ENCODE data around the gene IFNA17. TPM values are rescaled to one million over a fixed set of nuclear protein-coding genes. Genes with fewer than 3 reads are reported as not detected.
"Not testable (repeated sequence)": the region's sequence is repeated elsewhere in the genome, so short reads cannot be mapped to it uniquely, and the experiment has no call there.

Gene IFNA17
- polyA plus RNA-seq, 1 donor = not detected

GRCh38 chr9:21210782-21211181 lies 17.2 kb downstream of the IFNA17 start:
- DNase-seq (ENCODE audit: low read depth) = not testable (repeated sequence)

DNA sequence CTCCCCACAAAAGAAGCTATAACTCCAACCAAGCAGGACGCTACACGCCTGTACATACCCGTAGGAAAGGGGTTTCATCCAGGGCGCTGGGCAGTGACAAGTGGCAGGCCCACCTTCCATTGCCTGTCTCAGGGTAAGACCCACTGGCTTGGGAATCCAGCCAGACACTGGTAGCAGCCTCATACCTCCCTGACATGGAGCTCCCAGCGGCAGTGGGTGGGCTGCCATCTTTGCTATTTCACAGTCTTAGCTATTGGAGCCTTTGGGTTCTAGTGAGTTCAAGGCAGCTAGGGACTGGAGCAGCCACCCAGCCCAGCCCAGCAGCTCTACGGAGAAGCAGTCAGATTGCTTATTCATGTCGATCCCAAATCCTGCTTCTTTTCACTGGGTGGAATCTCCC lies 17.7 kb downstream of the IFNA17 start:
- DNase-seq (ENCODE audit: low read depth) = no peak

GRCh38 chr9:21207043-21207442 lies 21.0 kb downstream of the IFNA17 start, which contains the start of gene IFNA10:
Gene IFNA10, minus strand, starts transcription at chr9:21207143. Its CDS starts 46 bp downstream, at chr9:21207097.
- not testable (repeated sequence) for DNase-seq (ENCODE audit: low read depth)

- DNase-seq (ENCODE audit: low read depth) = no peak
These were observed 22.8 kb downstream of the IFNA17 start for GRCh38 chr9:21205204-21205603.

DNA sequence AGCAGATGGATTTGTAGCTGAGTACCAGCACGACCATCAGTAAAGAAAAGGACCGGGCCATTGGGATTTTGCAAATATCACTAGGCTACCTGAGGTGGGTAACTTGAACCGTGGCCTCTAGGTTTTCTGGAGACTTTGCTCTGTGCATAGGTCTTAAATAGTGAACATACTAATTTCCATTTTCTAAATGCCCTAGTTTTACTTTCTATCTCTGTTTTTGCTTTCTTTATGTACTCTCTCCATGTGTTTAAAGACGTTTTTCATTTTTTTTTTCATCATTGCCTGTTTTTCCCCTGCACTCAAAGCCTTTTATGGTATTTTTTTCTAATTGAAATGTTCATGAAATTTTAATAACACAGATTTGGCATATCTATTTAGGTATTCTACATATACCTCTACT lies 25.9 kb downstream of the IFNA17 start, which contains the start of gene IFNA7:
Gene IFNA7, minus strand, starts transcription at position 101 of the 400 bp plus-strand sequence. Its CDS starts 40 bp downstream, at position 61.
- DNase-seq (ENCODE audit: low read depth) = not testable (repeated sequence)

DNA sequence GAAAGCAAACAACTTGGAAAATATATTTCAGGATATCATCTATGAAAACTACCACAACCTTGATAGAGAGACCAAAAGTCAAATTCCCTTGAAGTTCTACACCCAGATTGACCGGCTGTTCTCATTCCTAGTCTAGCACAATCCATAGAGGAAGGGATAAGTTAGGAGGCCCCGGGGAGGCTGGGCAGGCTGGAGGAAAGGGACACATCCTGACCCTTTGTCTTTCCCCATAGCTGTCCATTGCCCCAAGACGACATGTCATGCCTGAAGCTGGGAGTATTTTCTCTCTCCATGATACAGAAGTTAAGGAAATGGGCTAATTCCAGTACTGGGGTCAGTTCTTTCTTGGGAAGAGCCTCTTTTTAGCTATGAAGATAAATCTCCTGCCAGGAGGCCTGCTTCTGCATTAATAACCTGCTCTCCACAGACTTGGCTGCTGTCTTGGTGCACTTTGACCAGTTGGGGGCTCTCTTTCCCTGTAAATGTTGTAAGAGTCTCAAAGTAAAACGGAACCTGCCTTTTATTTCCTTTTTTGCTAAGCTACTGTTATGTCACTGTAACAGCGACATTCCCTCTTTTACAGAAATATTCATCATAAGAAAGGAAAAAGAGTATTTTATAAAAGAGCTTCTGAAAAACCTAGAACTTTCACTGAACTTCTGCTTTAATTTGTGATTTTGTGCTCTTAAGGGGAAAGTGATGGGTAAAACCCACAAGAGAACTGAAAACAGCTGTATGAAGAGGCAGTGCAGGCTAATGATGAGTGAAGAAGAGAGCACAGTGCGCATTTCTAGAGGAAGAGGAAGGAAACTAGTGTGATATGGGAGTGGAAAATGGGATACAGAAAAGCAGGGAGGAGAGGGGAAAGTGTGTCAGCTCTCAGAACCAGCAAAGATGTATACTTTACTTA lies 32.9 kb downstream of the IFNA17 start:
- not testable (repeated sequence) for DNase-seq (ENCODE audit: low read depth)

DNA sequence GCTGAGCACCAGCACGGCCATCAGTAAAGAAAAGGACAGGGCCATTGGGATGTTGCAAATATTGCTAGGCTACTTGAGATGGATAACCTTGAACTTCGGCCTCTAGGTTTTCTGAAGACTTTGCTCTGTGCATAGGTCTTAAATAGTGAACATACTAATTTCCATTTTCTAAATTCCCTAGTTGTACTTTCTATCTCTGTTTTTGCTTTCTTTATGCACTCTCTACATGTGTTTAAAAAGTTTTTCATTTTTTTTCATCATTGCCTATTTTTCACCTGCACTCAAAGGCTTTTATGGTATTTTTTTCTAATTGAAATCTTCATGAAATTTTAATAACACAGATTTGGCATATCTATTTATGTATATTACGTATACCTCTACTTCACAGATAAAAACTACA lies 40.5 kb downstream of the IFNA17 start, which contains the start of gene IFNA4:
Gene IFNA4, minus strand, starts transcription at position 101 of the 400 bp plus-strand sequence. Its CDS starts 56 bp downstream, at position 45.
- not testable (repeated sequence) for DNase-seq (ENCODE audit: low read depth)

- DNase-seq (ENCODE audit: low read depth) = not testable (repeated sequence)
These were observed 44.9 kb downstream of the IFNA17 start for GRCh38 chr9:21182810-21183736.

Other genes starting within 250 kb of the IFNA17 start
- gene HACD4, start 196.6 kb downstream of the IFNA17 start, polyA plus RNA-seq (ENCODE audit: insufficient read length) = 1.5 TPM
- gene IFNB1, start 150.3 kb downstream of the IFNA17 start, polyA plus RNA-seq (ENCODE audit: insufficient read length) = not detected
- not detected for gene IFNW1, start 86.4 kb downstream of the IFNA17 start, polyA plus RNA-seq (ENCODE audit: insufficient read length)
- not detected for gene IFNA21, start 61.6 kb downstream of the IFNA17 start, polyA plus RNA-seq (ENCODE audit: insufficient read length)
- gene IFNA4, start 40.6 kb downstream of the IFNA17 start, polyA plus RNA-seq (ENCODE audit: insufficient read length) = not detected
- not detected for gene IFNA7, start 26.0 kb downstream of the IFNA17 start, polyA plus RNA-seq (ENCODE audit: insufficient read length)
- gene IFNA10, start 21.1 kb downstream of the IFNA17 start, polyA plus RNA-seq (ENCODE audit: insufficient read length) = not detected
- gene IFNA16, start 10.9 kb downstream of the IFNA17 start, polyA plus RNA-seq (ENCODE audit: insufficient read length) = not detected
- not detected for gene IFNA14, start 11.8 kb upstream of the IFNA17 start, polyA plus RNA-seq (ENCODE audit: insufficient read length)
- gene IFNA5, start 77.1 kb upstream of the IFNA17 start, polyA plus RNA-seq (ENCODE audit: insufficient read length) = not detected
- gene KLHL9, start 107.2 kb upstream of the IFNA17 start, polyA plus RNA-seq (ENCODE audit: insufficient read length) = 19.5 TPM
- gene IFNA6, start 122.7 kb upstream of the IFNA17 start, polyA plus RNA-seq (ENCODE audit: insufficient read length) = not detected
- not detected for gene IFNA13, start 139.8 kb upstream of the IFNA17 start, polyA plus RNA-seq (ENCODE audit: insufficient read length)
- not detected for gene IFNA2, start 157.2 kb upstream of the IFNA17 start, polyA plus RNA-seq (ENCODE audit: insufficient read length)
- gene IFNA8, start 180.9 kb upstream of the IFNA17 start, polyA plus RNA-seq (ENCODE audit: insufficient read length) = not detected
- gene IFNA1, start 212.2 kb upstream of the IFNA17 start, polyA plus RNA-seq (ENCODE audit: insufficient read length) = not detected